GM18870 (cell line): ENCODE measurements around the gene OTX2.

ENCODE experiments used
- ATAC-seq: cut with Tn5 transposase; IDR thresholded peaks from one replicate; pipeline ENCODE4 v1.9.1; 2021; ENCODE audit warnings: moderate library complexity; ENCODE audit not compliant: unreplicated experiment

The OTX2 gene

DNA sequence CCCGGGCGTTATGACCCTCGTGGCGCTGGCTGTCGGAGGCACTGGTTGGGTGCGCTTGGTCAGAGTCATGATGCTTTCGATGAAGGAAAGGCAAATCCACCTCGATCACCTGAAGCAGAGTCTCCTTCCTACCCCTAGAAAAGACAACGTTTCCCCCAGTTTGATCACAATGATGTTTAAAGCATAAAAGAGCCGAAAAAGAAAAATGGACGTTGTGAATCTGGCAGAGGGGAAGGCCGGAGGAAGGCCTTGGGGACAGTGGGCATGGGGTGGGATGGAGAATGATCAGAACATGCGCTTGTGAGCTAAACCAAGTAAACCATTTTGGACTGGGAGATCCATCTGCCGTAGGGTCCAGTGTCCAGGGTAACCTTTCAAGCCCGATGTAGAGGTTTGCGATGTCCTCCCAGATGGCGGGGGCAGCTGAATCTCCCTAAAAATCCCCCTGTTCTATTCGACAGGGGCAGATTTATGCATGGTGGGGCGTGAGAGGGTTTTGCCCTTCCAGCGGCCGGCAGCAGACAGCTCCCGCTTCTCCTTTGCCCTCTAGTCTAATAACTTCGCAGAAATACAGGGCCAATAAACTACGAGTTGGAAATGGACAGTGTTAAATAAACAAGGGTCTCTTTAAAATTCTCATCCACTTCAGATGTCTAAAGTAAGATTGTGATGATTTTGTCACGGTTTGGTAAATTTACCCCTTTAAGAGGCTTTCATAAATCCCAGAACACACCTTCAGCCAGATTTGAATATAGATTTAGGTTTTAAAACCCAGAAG, 2.3 kb upstream of the OTX2 start:
- ATAC-seq, result no peak

DNA sequence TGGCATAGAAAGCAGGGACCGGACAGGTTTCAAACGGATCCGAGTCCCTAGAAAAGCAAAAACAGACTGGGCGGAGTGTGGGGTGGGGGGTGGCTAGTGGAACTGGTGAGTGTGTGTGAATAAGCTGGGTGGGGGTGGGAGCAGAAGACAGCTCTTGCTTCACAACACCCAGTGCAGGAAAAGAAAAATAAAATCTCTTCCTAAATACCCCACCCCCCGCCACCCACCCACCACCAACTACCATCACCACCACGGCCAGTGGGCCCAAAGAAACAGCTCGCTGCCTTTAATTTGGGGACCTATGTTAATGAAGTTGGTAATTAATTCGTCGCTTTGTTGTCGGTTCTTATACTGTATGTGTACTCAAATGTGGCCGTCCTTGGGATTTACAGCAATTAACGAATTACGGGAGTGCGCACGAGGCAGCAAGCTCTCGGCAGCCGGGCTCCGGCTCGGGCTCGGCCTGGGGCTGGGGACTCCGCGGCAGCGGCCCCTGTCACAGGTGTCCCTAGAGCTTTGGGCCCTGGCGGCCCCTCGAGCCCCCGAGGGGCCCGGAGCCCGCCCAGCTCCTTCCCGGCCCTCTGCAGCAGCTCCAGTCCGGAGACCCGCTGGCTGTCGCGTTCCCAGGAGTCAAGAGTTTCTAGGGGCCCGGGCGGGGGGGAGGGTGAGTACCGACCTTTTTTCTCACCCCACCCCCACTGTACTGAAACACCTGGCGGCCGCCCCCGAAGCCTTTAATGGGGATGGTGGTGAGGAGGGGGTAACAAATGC, 1.5 kb upstream of the OTX2 start:
- ATAC-seq, result no peak

DNA sequence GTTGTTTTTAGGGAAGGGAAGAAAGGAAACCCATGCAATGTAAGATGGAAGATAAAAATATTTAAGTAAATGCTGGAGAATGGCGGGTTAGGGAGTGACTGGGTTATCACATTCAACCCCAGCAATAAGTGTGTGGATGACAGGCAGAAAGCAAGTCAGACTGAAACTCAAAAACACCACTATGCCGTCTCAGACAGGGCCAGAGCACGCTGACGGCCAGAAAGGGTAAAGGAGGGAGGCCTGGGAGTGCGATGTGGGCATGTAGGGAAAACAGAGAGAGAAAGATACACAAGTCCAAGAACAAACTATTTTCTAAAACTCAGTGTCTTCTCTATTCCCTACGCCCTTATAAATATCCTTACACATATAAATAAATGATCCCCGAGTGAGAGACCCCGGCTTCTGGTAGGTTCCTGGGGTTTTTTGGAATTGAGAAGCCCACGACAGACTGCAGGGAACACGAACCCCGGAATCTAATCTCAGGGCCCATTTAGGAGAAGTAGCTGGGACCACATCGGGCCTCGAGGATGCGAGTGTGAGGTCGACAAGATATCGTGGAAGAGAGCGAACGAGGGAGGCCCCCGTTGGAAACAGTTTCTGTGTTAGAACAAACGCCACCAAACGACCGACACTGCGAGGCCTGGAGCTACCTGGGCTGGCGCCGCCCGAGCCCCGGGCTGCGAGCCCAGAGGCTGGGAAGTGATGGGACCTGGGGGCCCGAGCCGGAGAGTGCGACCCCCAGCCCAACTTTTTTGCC, 735 bp upstream of the OTX2 start:
- no peak for ATAC-seq

DNA sequence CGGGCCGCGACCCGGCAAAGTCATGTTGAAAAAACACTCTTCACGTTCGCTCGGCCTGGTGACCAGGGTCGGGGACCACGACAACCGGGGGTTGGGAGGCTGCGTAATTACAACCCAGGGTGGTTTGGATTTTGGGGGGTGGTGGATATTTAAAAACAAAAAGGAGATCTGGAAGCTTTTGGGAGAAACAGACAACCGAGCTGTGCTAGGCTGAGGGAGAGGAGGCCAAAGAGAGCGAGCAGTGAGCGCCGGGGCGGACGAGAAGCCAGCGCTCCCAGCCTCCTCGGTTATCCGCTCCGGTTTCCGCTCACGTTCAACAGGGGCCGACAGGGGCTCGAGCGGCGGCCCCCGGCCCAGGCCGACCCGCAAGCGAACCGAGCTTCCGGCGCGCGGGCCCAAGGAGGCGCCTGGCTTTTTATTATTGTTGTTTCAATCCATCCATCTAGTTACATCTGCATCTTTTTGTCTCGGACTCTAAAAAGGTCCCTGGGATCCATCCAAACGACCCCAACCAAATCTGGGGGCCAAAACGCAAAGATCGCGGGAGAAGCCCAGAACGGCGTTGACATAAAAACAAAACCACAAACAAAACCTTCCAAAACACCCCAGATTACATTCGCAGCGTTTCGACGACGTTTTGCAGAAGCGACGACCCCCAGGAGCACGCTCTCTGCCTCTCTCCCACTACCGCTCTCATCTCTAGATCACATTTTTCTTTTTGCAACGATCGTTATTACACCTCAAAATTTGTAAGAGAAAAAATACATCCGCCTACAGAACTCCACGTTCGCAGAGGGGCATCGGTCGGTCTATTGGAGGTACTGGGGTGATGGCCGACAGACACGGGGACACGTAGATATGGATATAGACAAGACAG, 771 bp downstream of the OTX2 start:
- no peak for ATAC-seq

- ATAC-seq, result no peak
These were observed 1.7 kb downstream of the OTX2 start for GRCh38 chr14:56808383-56809269.

GRCh38 chr14:56808110-56808382, 2.2 kb downstream of the OTX2 start:
- ATAC-seq, result no peak

DNA sequence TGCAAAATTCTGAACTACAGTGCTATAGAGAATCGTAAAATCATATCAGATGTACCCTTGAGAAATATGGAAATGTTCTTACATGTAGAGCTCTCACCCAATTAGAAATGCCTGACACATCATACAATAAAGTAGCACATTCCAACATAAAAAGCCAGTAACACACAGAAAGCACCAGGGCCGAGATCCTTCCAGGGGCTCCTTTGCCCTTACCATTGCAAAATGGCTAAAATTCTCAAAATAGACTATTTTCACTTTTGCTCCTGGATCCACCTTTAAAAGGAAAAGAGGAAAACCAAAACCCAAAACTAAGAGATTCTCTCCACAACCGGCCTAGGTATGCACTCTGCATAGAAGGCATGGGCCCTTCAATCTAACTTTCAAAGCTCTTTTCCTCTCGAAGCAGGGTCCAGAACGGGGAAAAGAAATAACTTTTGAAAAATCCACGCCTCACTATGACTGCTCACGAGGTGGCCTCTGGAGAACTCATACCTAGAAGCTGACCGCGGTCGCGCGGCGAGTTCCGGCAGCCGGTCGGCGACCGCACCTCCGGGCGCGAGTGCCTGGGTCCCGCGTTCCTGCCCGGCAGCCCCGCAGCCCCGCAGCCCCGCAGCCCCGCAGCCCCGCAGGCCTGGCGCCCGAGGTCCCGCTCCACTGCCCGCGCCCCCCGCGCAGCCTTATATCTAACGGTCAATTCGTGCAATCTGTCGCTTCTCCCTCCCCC, 2.7 kb downstream of the OTX2 start:
- no peak for ATAC-seq

- no peak for ATAC-seq
These were observed 3.5 kb downstream of the OTX2 start for GRCh38 chr14:56806760-56807159.

DNA sequence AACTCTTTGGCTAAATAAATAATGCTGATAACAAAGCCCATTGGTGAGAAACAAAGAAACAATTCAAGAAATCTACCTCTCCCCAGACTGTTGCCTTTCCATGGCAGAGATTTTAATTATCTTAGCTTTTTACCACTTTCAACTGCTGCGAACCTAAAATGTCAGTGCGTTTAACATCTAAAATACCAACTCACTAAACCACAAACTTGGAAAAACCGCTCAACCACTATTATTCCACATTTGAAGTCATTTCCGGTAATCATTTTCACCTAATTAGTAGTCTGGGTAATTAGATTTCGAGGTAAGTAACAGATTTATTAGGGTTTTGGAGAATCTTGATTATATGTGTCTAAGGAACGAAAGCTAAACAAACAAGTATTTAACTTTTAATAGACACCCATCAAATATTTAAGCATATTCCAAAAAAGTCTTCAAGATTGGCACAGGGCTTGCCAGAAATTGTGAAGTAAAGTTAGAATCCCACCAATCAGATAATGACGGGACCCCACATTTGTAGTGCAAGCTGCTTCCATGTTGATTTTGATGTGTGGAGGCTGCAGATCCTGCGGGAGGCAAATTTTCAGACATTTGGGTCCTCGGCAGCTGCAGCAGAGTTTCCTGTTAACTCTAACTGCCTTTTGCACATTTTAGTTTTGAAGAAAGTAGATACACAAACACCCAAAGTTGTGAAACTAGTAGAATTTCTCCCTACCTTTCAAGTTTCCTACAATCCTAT, 4.1 kb downstream of the OTX2 start:
- ATAC-seq, result no peak

- no peak for ATAC-seq
These were observed 4.9 kb downstream of the OTX2 start for GRCh38 chr14:56805201-56805991.

GRCh38 chr14:56803816-56804535, 6.3 kb downstream of the OTX2 start:
- ATAC-seq, result no peak

DNA sequence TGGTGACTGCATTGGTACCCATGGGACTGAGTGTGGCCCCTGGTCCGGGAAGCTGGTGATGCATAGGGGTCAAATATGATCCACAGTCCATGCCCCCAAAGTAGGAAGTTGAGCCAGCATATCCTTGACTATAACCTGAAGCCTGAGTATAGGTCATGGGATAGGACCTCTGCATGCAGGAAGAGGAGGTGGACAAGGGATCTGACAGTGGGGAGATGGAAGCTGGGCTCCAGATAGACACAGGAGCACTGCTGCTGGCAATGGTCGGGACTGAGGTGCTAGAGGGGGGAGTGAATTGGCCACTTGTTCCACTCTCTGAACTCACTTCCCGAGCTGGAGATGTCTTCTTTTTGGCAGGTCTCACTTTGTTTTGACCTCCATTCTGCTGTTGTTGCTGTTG, 8.4 kb downstream of the OTX2 start:
- no peak for ATAC-seq

GRCh38 chr14:56799343-56799645, 11.0 kb downstream of the OTX2 start:
- no peak for ATAC-seq

DNA sequence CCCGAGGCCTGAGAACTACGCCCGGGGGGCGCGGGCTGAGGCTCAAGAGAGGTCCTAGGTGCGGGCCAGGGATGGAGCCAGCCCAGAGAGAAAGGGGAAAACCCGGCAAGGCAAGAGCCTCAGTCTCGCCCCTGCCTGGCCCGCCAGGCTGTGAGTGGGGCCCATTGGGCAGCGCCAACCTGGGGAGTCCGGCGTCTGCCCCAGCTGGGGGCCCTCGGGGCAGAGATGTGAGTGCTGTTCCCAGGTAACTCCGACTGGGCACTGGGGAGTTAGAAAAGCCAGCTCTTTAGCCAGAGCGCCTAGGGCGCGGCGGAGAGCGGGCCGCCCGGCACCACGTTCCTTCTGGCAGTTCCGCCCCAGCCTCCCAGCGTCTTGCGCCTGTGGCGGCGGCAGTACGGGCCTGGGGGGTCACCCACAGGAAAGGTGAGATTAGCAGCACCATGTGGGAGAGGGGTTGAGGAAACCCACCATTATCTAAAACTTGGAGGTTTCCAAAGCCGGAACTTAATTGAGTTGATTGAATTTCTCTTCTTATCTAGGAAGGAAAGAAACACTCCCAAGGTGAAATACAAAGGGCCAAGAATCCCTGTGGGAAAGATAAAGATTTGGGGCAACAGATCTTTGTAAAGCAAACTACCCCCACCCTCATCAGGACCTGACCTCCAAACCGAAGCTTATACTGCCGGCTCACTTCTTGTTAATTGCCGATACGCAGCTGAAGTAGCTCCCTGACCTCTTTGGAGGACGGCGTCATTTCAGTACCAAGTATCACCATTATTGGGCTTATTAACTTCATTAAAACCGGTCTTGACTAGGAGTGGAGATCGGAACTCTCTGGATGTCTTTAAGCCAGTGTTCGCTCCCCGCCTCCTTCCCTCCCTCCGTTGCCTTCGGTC, 11.6 kb downstream of the OTX2 start:
- no peak for ATAC-seq

DNA sequence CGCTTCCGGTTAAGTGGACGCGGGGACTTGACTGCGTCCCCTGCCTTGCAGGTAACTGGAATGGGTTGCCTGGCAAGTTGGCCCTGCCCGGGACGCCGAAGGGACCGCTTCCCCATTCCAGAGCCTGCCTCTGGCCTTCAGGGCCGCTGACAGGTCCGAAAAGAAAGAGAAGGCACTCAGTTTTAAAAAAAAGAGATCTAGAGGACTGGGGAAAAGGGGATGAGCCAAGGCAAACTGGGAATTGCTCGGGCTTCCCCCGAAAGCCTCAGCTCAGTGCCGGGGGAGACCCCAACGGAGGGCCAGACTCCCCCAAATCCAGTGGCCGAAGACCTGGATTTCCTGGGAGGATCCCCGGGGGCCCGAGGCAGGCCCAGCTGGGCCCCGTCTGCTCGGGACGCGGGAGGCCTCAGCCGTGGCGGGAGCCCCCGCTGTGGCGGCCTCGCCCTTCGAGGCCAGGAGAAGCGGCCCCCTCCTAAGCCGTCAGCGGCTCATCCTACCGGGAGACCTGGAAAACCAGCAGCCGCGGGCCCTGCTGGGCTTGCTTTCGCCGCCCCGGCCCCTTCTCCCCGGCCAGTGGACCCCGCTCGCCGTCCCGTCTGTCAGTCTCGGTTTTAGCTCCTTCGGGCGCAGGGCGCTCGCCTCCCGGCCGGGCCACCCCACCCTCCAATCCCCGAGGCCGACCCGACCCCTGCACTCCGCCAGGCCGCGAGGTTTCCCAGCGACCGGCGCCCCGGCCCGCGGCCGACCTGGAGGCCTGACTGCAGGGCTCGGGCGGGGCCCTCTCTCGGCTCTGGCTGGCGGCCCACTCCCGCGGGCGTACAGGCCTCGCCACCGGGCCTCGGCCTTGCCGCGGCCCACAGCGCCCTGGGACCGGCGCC, 12.5 kb downstream of the OTX2 start:
- ATAC-seq, result no peak
